HG02798 (cell line): Measurements from ENCODE around the gene NR6A1.

ENCODE experiments used
- ATAC-seq: cut with Tn5 transposase; IDR thresholded peaks from one replicate; pipeline ENCODE4 v1.9.1; 2021; ENCODE audit warnings: mild to moderate bottlenecking; ENCODE audit not compliant: unreplicated experiment, poor library complexity

The NR6A1 gene

DNA sequence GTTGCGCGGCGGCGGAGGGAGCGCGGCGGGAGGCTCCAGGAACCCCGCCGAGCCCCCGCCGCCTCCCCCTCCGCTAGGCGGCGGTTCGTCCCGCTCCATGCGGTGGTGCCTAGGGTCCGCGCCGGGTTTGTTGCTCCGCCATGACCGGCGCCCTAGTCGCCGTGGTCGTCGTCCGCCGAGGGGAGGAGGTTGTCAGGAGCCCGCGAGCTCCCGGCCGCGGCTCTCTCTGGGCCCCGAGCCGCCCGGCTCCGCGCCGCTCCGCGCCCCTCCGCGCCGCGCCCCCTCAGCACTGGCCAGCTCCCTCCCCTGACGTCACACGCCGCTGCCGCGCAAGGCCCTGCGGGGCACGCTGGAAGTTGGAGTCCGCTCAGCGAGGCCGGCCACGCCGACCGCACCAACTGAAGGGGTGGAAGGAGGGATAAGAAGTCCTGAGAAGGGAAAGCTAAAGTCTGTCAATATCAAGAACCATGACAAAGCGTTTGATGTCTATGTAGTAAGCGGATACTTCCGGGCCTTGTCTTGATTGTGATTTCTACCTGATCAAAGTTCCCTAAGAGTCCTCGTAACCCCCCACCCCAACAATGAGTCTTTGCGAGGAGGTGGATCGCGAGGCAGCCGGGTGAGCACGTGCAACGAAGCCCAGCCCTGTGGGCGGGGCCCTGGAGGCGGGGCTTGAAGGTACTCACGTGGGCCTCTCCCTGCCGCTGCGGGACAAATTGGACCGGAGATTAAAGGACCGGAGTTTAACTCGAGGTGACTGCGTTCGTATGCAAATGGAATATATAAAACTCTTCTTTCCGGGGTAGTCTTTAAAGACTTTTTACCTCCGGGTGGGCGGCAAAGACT, at the start of gene NR6A1:
Gene NR6A1, minus strand, starts transcription at position 291 of the 846 bp plus-strand sequence.
- ATAC-seq = peak; percentile 92

DNA sequence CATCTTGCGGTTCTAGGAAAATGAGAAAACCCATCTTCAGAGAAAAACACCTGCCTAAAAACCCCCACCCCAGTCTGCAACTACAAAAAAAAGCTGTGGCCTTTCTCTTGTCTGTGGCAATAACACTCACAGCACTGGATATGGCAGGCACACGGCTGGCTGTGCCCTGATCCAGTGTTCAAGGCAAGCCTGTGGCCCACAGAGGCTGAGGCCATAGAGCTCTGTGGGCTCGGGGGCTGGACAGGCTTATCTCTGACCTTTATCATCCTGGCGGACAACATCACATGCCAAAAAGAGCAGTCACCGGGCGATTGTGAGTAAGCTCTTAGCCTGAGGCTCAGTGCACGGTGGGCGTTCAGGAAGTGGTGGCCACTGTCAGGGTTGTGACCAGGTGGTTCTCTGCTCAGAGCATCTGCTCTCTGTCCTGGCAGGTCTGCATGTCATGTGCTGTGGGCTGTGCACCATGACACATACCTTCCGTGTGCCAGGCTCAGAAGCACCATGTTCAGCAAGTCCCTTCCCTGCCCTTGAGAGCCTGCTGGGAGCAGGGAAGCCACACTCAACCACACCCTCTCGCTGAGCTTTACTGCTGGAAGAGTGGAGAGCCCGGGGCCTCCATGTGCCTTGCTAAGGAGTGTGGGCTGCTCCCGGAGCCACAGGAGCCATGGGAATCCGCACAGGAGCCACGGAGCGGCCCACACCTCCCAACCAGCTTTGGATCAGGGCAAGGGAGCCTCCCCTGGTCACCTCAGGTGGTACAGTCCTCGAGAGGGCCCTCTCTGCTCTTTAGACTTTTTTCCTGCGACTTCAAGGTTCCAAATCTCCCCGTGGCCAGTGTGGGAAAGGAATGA, 47.5 kb upstream of the NR6A1 start:
- peak; percentile 66 for ATAC-seq

DNA sequence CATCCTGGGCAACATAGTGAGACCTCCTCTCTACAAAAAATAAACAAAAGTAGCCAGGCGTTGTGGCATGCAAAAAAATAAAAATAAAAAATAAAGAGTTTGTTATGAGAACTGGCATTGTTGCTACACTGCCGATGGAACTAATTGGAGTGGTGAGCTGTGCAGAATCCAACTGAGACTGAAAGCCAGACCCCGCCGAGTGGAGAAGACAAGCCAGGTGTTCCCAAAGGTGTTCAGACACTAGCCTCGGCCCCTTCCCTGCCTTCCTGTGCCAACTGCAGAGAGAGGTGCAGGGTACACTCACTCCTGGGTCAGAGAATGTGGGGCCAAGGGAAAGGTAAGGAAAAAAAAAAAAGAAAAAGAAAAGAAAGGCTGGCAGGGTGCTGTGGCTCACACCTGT, 44.5 kb upstream of the NR6A1 start:
- ATAC-seq = no peak

DNA sequence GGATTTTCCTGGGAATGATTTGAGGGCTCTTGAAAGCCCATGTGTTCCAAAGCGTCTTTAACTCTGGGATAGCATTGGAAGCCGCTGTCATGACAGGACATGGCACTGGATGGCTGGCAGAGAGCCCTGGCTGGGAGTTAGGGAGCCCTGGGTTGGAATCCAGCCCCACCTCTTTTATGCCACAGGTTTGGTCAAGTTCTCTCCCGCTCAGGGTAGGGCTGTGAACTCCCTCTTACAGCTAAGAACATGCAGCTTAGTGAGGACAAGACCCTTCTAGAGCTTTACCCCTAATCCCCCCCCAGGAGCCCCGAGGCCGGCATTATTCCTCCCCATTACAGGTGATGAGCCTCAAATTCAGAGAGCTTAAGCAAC, 43.0 kb upstream of the NR6A1 start:
- ATAC-seq = no peak

DNA sequence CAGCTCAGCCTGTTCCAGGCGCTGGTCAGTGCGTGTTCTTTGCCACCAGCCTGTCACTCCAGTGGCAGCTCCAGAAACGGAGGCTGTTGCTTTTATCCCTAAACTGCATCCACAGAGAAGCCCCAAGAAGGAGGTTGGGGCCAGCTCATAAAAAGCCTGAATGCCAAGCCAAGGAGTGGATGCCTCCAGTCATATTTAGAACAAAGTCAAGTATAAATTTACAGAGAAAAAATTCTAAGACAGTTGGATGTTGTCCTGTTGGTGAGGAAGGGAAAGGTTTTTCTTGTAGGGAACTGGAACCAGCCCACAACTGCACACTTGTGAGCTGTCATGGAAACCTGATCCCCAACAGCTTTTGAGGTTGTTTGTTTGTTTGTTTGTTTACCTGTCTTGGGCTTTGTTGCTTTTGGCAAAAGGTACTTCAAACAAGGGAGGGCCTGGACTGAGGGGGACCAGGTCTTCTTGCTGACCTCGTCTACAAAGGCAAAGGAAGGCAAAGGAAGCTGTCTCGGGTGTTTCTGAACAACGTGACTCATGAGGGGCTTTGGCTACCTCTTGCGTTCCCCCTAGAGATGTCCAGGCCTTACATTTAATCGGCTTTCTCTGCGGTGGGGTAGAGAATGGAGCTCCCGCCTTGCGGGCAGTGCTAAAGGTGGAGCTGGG, 42.5 kb upstream of the NR6A1 start:
- no peak for ATAC-seq

DNA sequence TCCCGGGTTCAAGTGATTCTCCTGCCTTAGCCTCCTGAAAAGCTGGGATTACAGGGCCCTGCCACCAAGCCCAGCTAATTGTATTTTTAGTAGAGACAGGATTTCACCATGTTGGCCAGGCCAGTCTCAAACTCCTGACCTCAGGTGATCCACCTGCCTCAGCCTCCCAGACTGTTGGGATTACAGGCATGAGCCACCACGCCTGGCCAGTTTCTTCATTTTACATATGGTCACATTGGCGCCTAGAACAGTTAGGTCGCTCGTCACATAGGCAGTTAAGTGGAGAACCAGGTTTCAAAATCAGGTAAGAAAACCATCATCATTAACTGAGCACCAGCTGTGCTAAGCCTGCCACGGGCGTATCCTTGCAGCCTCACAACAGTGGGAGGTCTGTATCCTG, 41.9 kb upstream of the NR6A1 start:
- ATAC-seq = no peak

DNA sequence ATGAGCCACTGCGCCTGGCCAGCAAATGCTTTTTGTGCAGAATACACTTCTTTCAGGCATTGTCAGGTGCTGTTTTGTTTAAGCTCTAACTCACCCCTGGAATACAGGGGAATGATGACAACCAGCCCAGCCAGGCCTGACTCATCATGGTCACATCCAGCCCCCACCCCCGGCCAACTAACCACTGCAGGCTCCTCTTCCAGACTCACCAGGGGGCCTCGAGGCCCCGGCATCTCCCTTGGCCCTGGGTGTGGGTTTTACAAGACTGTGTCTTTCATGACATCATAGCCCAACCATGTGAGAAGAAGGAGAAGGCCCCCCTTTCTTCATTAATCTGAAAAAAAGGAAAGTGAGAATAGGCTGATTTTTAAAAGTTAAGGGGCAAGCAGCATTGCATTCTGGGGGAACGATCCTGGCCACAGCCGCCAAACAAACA, 41.3 kb upstream of the NR6A1 start:
- no peak for ATAC-seq

DNA sequence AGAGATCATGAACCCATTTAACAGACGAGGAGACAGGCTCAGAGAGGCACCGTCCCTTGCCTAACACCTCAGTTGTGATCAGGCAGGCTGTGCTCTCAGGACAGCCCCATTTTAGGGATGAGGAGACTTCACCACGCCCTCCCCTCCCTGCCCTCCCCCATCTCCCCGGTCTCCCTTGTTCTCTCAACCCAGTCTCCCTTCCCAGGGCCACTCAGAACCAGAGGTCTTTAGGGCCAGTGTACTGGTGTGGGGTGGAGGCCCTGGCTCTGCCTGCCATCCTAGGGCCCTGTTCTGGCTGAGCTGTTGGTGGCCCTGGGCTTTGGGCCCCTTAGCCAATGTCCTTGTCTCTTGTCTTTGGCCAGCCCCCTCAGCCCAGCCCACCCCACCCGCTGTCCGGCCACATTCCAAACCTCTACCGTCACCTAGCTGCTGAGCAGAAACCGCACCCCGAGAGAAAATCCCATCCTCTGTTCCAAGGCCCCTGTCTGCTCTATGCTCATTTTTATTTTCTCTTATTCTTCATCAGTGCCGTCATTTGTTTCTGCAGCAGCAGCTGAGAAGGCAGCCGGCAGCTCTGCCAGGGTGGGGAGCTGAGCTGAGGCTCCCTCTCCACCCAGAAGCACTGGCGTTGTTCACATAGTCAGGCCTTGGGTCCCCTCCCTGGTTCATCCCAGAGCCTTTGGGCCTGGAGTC, 39.7 kb upstream of the NR6A1 start:
- no peak for ATAC-seq

DNA sequence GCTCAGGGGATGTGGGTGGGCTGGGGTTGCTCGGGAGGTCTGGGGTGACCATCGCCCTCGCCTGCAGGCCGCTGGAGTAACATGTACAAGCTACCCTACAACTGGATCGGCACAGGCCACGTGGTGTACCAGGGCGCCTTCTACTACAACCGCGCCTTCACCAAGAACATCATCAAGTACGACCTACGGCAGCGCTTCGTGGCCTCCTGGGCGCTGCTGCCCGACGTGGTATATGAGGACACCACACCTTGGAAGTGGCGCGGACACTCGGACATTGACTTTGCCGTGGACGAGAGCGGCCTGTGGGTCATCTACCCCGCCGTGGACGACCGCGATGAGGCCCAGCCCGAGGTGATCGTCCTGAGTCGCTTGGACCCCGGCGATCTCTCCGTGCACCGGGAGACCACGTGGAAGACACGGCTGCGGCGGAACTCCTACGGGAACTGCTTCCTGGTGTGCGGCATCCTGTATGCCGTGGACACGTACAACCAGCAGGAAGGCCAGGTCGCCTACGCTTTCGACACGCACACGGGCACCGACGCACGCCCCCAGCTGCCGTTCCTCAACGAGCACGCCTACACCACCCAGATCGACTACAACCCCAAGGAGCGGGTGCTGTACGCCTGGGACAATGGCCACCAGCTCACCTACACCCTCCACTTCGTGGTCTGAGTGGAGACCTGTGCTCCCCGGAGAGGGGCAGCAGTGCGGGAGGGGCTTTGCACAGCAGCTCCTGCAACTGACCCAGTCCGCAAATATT, 38.8 kb upstream of the NR6A1 start:
- ATAC-seq = no peak

DNA sequence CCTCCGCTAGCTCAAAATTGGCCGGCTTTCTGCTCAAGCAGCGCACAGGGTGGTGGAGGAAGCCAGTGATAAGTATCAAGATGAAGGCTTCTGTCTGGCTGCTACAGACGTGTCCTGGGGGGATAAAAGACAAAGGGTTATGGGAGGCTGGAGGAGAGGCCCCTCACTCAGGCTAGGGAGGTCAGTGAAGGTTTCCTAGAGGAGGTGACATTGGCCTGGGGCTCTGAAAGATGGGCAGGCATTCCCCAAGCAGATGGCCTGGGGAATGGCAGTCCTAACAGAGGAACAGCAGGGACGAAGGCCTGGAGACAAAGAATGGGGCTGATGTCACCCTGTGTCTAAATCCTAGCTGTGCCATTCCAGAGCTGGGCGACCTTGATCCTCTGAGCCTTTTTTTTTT, 38.1 kb upstream of the NR6A1 start:
- no peak for ATAC-seq

DNA sequence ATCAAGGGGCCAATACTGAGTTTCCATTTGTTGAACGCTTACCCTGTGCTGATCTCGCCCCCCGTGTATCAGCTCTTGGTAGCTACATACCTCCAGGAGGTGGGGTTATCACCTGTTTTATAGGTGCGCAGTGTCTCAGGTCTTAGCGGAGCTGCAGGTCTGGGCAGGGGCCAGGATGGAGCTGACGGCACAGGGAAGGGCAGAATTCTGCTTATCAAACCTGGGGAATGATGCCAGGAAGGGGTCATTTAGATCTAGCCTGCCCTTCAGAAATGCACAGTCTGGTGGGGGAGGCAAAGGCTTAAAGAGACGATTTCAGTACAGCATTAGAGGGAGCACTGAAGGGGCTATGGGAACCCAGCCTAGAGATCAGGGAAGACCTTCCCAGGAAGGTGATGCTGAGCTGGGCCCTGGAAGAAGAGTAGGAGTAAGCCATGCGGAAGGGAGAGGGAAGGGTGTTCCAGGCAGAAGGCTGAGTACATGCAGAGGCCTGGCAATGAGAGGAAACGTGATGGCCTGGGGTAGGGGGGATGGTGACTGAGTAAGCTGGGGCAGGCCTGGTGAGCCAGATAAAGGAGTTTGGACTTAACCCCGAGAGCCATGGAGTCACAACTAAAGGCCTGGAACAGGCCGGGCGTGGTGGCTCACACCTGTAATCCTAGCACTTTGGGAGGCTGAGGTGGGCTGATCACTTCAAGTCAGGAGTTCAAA, 37.3 kb upstream of the NR6A1 start:
- ATAC-seq = no peak

DNA sequence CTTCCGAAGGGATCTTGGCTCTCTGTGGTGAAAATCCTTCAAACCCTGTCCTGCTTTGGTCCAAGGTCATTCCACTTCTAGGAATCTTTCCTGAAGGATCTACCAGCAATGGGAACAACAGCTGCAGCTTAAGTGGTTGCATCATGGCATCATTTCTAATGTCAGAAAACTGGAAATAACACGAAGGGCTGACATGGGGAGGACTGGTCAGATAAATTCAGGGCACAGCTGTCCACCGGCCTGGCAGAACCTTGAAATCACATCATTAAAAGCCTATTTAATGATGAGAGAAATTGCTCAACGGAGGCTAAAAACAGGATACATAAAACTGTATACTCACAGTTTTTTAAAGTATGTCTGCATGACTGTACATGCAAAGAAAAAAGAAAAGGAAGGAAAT, 34.1 kb upstream of the NR6A1 start:
- ATAC-seq = no peak

DNA sequence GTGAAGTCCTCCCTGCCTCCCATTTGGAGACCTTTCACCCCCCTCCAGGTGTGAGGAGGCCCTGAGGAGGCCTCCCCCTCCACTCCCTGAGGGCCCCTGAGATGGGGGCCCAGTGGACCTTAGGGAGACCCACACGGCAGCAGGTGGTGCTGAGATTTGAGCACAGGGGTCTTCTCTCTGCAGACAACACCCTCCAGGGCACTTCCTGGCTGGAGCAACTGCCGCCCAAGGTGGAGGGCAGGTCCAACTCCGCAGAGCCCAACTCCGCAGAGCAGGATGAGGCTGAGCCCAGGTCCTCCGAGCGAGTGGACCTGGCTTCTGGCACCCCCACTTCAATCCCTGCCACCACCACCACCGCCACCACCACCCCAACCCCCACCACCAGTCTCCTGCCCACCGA, 32.8 kb upstream of the NR6A1 start:
- no peak for ATAC-seq

DNA sequence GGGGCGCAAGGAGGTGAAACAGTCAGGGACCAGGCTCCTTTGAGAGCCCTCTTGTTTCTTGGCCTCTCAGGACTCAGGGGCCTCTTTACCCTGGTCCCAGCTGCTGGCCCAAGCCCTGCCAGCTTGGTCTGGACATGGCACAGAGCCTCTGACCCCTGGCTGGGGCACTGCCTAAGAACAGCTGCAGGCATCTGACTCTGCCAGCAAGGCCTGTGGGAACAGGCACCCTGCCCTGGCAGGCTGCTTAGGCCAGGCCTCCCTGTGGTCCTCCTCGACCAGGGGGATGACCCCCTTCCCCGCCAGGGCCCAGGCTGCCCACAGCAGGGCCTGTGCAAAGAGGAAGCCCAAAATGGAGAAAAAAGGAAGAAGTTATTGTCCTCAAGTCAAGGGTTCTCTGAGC, 31.3 kb upstream of the NR6A1 start:
- ATAC-seq = no peak

DNA sequence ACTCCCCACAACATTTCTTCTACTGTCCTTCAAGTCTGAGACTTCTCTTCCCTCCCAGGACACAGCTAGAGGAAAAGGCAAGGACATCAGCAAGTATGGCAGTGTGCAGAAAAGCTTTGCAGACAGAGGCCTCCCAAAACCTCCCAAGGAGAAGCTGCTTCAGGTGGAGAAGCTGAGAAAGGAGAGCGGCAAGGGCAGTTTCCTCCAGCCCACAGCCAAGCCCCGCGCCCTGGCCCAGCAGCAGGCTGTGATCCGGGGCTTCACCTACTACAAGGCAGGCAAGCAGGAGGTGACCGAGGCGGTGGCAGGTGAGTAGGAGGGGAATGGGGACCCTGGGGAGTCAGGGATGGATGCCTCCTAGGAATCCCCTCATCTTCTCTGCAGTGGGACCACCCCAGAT, 30.2 kb upstream of the NR6A1 start:
- no peak for ATAC-seq

DNA sequence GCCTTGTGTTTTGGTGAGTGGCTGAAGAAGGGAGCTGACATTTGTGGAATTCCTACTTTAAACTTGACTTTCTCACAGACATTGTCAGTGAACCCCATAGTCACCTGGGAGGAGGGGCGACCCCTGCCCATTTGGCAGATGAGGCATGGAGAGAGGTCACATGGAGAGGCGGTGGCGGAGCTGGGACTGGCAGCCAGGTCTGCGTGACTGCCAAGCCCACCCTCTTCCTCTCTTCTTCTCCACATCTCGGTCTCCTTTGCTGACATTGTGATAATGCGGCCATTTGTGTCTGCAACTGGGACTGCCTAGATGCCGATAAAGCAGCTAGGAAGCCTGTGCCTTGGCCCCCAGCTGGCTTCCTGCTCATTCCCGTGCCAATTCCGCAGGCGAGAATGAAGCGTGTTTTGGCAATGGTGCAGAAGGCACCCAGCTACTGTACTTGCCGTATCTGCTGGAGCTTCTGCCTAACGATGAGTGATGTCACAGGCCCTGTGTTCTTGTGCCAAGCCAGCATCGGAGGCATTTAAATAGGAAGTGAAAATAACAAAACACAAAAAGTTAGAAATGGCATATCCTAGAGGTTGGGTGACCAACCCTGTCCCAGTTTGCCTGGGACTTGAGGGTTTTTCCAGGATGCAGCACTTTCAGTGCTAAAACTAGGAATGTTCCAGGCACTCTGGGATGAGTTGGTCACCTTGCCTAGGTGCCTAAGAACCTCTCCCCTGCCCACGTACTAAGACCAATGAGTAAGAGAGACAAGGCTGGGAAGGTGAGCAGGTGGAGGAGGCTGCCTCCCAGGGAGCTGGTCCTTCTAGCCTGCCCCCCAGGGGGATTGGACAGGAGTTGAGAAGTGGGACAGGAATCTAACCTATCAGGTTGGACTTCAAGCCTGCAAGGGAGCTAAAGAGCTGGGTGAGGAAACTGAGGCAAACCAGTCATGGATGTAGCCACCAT, 29.5 kb upstream of the NR6A1 start:
- peak; percentile 56 for ATAC-seq

DNA sequence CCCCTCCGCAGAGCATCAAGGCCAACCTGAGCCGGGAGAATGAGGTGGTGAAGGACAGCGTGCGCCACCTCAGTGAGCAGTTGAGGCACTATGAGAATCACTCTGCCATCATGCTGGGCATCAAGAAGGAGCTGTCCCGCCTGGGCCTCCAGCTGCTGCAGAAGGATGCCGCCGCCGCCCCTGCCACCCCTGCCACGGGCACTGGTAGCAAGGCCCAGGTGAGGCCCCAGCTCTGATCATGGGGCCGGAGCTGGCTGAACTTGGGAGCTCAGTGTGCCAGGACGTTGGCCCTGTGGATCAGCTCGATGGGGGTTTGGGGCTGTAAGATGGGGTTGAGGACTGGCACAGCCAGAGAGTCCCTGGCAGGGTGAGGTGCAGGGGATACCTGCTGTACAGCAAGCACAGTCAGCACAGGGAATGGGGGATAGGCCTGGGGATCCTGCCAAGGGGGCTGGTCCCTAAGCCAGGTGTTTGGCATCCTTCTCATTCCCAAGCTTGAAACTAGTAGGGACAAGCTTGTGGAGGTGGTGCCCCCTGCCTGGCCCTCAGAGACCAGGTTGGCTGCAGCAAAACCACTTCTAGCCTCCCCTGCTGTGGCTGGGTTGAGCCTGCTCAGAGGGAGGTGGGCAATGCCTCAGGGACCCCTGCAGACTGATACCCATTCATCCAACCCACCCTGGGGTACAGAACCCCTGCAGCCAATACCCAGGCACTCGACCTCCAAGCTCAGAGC, 28.3 kb upstream of the NR6A1 start:
- ATAC-seq = no peak
